ENCODE measurements around the gene TAF15. TPM values are rescaled to one million over a fixed set of nuclear protein-coding genes. Genes with fewer than 3 reads are reported as not detected.

The TAF15 gene
- total RNA-seq, 1 donor: 55.0 TPM

- no peaks in the 10 kb centered on the region for H3K36me3 ChIP-seq (ENCODE audit: insufficient read depth, low read length)
- no peak overlapping the region for H3K4me2 ChIP-seq (ENCODE audit: insufficient read depth, low read length)
- H3K4me1 ChIP-seq (ENCODE audit: insufficient read depth, low read length): peaks cover 6% of the 10 kb centered on the region
- H3K27me3 ChIP-seq (ENCODE audit: insufficient read depth, low read length): peaks cover 21% of the 10 kb centered on the region
- no peak for DNase-seq (ENCODE audit: insufficient read length, low spot score, missing footprints)
- H3K4me3 ChIP-seq (ENCODE audit: insufficient read depth, low read length): no peak overlapping the region
- H3K9me3 ChIP-seq (ENCODE audit: low read depth, low read length): no peaks in the 10 kb centered on the region
- H3K79me2 ChIP-seq (ENCODE audit: insufficient read depth, low read length): no peaks in the 10 kb centered on the region
- no peak overlapping the region for H2AFZ ChIP-seq (ENCODE audit: low read length)
- no peak for TF ChIP-seq CTCF (IDR thresholded peaks at IDR 0.05; ENCODE audit: extremely low read depth, low read depth, low read length)
- no peak overlapping the region for H3K27ac ChIP-seq (ENCODE audit: low read depth, low read length)
- no peaks in the 10 kb centered on the region for H4K20me1 ChIP-seq (ENCODE audit: insufficient read depth, low read length)
Measured at GRCh38 chr17:35801583-35802224, 7.6 kb upstream of the TAF15 start.

- Histone ChIP-seq H3K27me3 (ENCODE audit: insufficient read depth, low read length) (peaks cover 4% of the 10 kb centered on the region), H3K79me2 (ENCODE audit: insufficient read depth, low read length) (peaks cover 4% of the 10 kb centered on the region), H3K9me3 (ENCODE audit: low read depth, low read length) (no peaks in the 10 kb centered on the region), H3K36me3 (ENCODE audit: insufficient read depth, low read length) (no peaks in the 10 kb centered on the region), H4K20me1 (ENCODE audit: insufficient read depth, low read length) (no peaks in the 10 kb centered on the region), H3K4me3 (ENCODE audit: insufficient read depth, low read length) (no peak overlapping the region), H3K4me2 (ENCODE audit: insufficient read depth, low read length) (no peak overlapping the region), H3K27ac (ENCODE audit: low read depth, low read length) (no peak overlapping the region), H2AFZ (ENCODE audit: low read length) (no peak overlapping the region), H3K4me1 (ENCODE audit: insufficient read depth, low read length) (peaks cover 21% of the 10 kb centered on the region)
- DNase-seq (ENCODE audit: insufficient read length, low spot score, missing footprints): peak; percentile 98
- peak; percentile 100 for TF ChIP-seq CTCF (IDR thresholded peaks at IDR 0.05; ENCODE audit: extremely low read depth, low read depth, low read length)
Measured at GRCh38 chr17:35804658-35805192, 4.6 kb upstream of the TAF15 start.

- TF ChIP-seq CTCF (IDR thresholded peaks at IDR 0.05; ENCODE audit: extremely low read depth, low read depth, low read length): no peak
- peak overlapping the region; percentile 20 for H3K27ac ChIP-seq (ENCODE audit: low read depth, low read length)
Measured at GRCh38 chr17:35807371-35808144, 1.7 kb upstream of the TAF15 start.

More at GRCh38 chr17:35807371-35808144, 1.7 kb upstream of the TAF15 start:
- Histone ChIP-seq H3K4me2 (ENCODE audit: insufficient read depth, low read length) (no peak overlapping the region), H4K20me1 (ENCODE audit: insufficient read depth, low read length) (peaks cover 20% of the 10 kb centered on the region), H3K27me3 (ENCODE audit: insufficient read depth, low read length) (no peaks in the 10 kb centered on the region), H3K9me3 (ENCODE audit: low read depth, low read length) (no peaks in the 10 kb centered on the region), H3K4me3 (ENCODE audit: insufficient read depth, low read length) (no peak overlapping the region), H3K4me1 (ENCODE audit: insufficient read depth, low read length) (peaks cover 39% of the 10 kb centered on the region), H2AFZ (ENCODE audit: low read length) (peak overlapping the region; percentile 36), H3K36me3 (ENCODE audit: insufficient read depth, low read length) (no peaks in the 10 kb centered on the region), H3K79me2 (ENCODE audit: insufficient read depth, low read length) (peaks cover 33% of the 10 kb centered on the region)
- DNase-seq (ENCODE audit: insufficient read length, low spot score, missing footprints): peak; percentile 72

Measured in osteoblast (primary cell).